Thoracic aorta (tissue), 2 donors: ENCODE measurements around the gene TCP11L2. TPM values are rescaled to one million over a fixed set of nuclear protein-coding genes. Genes with fewer than 3 reads are reported as not detected.

Source experiments
- ATAC-seq: fragments of 150-250 bp; one replicate; pipeline ENCODE4 v1.8.0; 2017; ENCODE audit warnings: low read depth; ENCODE audit not compliant: insufficient number of reproducible peaks, low FRiP score
- DNase-seq: peaks from one replicate; pipeline ENCODE4 v3.0.0-alpha.2; 2020; ENCODE audit warnings: low spot score
- H3K27ac ChIP-seq, 2 donors: fragments of 200-600 bp; sonication (generic); 1 replicate in 1 of 2; 2 replicates in 1 of 2; pipeline ENCODE4 v1.5.1; 2016; ENCODE audit warnings: mild to moderate bottlenecking in 2 of 2, moderate library complexity in 2 of 2
- H3K27me3 ChIP-seq: fragments of 200-600 bp; sonication (generic); replicated peaks from 2 replicates; pipeline ENCODE4 v1.6.0; 2016; ENCODE audit warnings: mild to moderate bottlenecking; ENCODE audit not compliant: insufficient read depth
- H3K36me3 ChIP-seq: fragments of 200-600 bp; sonication (generic); one replicate; pipeline ENCODE4 v1.5.1; 2016
- H3K4me1 ChIP-seq, 2 donors: fragments of 200-600 bp; sonication (generic); 1 replicate in 1 of 2; 2 replicates in 1 of 2; pipeline versions ENCODE4 v1.5.1 to v1.6.0; 2016; ENCODE audit warnings: low read depth in 2 of 2, mild to moderate bottlenecking in 1 of 2; ENCODE audit not compliant: control insufficient read depth in 1 of 2
- H3K4me3 ChIP-seq: fragments of 200-600 bp; sonication (generic); 2 replicates; pipeline ENCODE4 v1.5.1; 2016; ENCODE audit warnings: mild to moderate bottlenecking
- H3K9me3 ChIP-seq: fragments of 200-600 bp; sonication (generic); 2 replicates; pipeline ENCODE4 v1.5.1; 2016
- total RNA-seq, 2 donors: library from RNA; depleted of rRNA; stranded (reverse); fragments of >200 nt; gene quantifications; one replicate each; pipeline versions ENCODE4 v1.1.0 to v1.2.3, GENCODE V29; 2016
- TF ChIP-seq, protein P1 (sequence below): fragments of 200-600 bp; sonication (generic); IDR thresholded peaks from one replicate; pipeline ENCODE4 v1.5.1; 2019; ENCODE audit warnings: antibody characterized with exemption

Gene TCP11L2
- total RNA-seq, 2 donors from 2014 or later, result 23.1 to 23.2 TPM

DNA sequence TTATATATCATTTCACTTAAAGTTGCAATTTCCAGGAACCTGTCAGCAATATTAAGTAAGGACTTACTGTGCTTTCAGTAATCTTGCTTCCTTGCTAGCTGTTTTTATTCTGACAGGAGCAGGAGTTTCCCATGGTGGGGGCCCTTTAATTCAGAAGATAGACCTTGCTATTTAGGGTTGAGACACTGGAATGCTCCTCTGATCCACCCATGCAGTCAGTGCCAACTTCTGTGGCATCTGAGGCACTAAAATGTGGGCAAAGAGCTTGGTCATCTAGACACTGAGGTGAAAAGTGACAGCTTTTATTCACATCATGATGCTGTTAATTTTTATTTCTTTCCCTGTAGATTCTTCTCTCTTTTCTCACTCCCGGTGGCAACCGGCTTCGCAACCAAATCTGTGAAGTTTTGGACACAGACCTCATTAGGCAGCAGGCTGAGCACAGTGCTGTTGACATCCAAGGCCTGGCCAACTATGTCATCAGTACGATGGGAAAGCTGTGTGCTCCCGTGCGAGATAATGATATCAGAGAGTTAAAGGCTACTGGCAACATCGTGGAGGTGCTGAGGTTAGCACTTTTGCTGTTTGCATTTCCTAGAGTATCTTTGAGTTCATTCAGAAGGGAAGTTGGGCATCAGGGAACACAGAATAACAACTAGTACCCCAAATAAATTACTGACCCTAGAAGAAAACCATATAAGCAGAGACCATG lies 18.8 kb downstream of the TCP11L2 start:
- H3K36me3 ChIP-seq, result peaks cover 47% of the 10 kb centered on the region
- no peak for ATAC-seq

DNA sequence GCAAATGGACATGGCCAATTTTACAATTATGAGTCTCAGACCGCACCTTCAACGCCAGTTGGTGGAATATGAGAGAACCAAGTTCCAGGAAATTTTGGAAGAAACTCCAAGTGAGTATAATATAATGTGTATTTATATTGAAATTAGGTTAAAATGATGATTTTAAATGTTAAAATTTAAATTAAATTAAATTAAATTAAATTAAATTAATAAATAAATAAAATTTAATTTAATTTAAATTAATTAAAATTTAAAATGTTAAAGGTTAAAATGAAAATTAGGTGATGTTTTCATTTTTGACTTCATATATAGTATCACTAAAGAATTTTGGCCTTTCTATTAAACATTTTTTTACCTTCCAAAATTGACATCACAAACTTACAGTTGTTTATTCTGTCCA lies 21.0 kb downstream of the TCP11L2 start:
- no peak overlapping the region for H3K4me3 ChIP-seq
- no peak overlapping the region for H3K27ac ChIP-seq
- no peaks in the 10 kb centered on the region for H3K9me3 ChIP-seq
- DNase-seq, result no peak
- ATAC-seq, result no peak
- TF ChIP-seq, protein P1, sequence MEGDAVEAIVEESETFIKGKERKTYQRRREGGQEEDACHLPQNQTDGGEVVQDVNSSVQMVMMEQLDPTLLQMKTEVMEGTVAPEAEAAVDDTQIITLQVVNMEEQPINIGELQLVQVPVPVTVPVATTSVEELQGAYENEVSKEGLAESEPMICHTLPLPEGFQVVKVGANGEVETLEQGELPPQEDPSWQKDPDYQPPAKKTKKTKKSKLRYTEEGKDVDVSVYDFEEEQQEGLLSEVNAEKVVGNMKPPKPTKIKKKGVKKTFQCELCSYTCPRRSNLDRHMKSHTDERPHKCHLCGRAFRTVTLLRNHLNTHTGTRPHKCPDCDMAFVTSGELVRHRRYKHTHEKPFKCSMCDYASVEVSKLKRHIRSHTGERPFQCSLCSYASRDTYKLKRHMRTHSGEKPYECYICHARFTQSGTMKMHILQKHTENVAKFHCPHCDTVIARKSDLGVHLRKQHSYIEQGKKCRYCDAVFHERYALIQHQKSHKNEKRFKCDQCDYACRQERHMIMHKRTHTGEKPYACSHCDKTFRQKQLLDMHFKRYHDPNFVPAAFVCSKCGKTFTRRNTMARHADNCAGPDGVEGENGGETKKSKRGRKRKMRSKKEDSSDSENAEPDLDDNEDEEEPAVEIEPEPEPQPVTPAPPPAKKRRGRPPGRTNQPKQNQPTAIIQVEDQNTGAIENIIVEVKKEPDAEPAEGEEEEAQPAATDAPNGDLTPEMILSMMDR, result no peak
- H3K4me1 ChIP-seq, result no peaks in the 10 kb centered on the region
- H3K27me3 ChIP-seq, result no peaks in the 10 kb centered on the region
- H3K36me3 ChIP-seq, result peaks cover 47% of the 10 kb centered on the region

More for the DNA sequence above, 18.8 kb downstream of the TCP11L2 start:
- no peak for DNase-seq
- Histone ChIP-seq H3K4me1 (no peaks in the 10 kb centered on the region), H3K27ac (no peak overlapping the region), H3K27me3 (no peaks in the 10 kb centered on the region), H3K9me3 (no peaks in the 10 kb centered on the region), H3K4me3 (no peak overlapping the region)
- TF ChIP-seq, protein P1, result no peak

DNA sequence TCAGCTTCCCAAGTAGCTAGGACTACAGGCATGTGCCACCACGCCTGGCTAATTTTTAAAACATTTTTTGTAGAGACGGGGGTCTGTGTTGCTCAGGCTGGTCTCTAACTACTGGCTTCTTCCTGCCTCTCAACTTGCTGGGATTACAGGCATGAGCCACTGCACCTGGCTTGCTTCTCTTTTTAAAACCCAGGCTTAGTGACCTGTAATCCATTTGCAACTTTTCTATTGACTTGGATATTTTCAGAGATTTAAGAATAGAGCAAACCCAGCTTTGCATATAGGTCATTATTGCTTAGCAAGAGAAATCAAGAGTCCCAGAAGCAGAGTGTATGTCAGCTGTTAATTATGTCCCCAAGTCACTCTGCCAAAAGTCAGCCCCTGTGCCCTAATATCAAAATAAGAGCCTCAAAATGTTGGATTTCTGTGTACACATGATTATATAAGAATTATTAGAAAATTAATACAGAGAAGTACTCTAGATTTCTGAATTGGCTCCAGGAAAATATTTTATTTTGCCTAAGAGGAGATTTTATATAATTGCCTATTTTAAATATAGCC lies 24.9 kb downstream of the TCP11L2 start:
- no peaks in the 10 kb centered on the region for H3K27me3 ChIP-seq
- TF ChIP-seq, protein P1, result no peak
- no peaks in the 10 kb centered on the region for H3K4me1 ChIP-seq
- no peak overlapping the region for H3K4me3 ChIP-seq
- H3K9me3 ChIP-seq, result no peaks in the 10 kb centered on the region
- H3K27ac ChIP-seq, result no peak overlapping the region
- DNase-seq, result no peak
- no peak for ATAC-seq
- H3K36me3 ChIP-seq, result peaks cover 27% of the 10 kb centered on the region

DNA sequence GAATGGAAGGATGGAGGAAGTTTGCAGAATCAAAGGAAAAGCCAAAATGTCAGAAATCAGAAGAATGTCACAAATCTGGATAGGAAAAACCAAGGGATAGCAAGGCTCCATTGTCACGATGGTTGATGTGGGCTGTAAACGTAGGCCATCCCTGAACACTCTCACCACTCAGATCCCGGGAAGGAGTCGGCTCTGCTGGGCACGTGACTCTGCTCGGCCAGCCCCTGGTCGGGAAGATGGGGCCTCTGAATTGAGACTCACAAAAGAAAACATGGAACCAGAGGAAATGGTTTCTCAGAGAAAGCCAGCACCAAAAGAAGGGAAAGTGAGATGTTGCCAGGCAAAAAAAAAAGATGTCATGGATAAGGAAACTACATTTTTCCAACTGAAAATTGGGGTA lies 26.2 kb downstream of the TCP11L2 start:
- no peak overlapping the region for H3K27ac ChIP-seq
- H3K9me3 ChIP-seq, result no peaks in the 10 kb centered on the region
- TF ChIP-seq, protein P1, result no peak
- no peak for ATAC-seq
- no peaks in the 10 kb centered on the region for H3K4me1 ChIP-seq
- no peak for DNase-seq
- no peaks in the 10 kb centered on the region for H3K27me3 ChIP-seq
- H3K36me3 ChIP-seq, result peaks cover 25% of the 10 kb centered on the region
- no peak overlapping the region for H3K4me3 ChIP-seq

DNA sequence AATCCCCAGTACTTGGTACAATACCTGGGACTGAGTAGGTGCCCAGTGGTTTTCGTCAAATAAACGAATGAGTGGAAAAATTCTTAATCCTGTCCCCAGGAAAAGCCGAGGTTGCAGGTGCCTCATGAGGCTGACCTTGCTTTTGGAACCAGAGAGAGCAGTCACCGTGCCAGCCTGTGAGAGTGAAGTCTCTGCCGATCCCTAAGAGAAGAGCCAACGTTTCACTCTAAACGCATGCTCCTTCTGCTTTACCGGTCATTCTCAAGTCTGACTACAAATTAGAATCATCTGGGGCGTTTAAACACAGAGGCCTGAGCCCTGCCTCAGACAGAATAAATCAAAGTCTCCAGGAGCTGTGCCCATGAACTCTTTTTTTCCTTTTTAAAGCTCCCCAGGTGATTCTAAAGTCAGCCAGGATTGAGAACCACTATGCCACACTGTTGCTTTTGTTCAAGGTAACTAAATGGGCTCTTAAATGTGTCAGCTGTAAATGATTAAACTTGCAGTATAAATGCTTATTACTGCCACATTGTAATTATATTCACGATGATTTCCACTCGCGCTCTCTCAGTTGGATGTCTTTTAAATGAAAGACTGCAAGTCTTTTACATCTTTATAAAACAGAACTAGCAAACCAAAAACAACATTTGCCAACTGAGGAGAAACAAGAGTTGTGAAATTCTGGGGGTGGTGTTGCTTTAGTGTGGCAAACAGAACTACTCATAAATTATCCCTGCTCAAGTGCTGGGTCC lies 26.9 kb downstream of the TCP11L2 start:
- Histone ChIP-seq H3K27ac (no peak overlapping the region), H3K9me3 (no peaks in the 10 kb centered on the region)
- no peak for ATAC-seq

More for the DNA sequence above, 26.9 kb downstream of the TCP11L2 start:
- peaks cover 19% of the 10 kb centered on the region for H3K36me3 ChIP-seq
- no peak overlapping the region for H3K4me3 ChIP-seq
- DNase-seq, result no peak
- no peaks in the 10 kb centered on the region for H3K4me1 ChIP-seq
- no peaks in the 10 kb centered on the region for H3K27me3 ChIP-seq
- TF ChIP-seq, protein P1, result no peak
